ENCODE data around the gene DGLUCY.
"Not testable (repeated sequence)": the region's sequence is repeated elsewhere in the genome, so short reads cannot be mapped to it uniquely, and the experiment has no call there.

Gene DGLUCY

DNA sequence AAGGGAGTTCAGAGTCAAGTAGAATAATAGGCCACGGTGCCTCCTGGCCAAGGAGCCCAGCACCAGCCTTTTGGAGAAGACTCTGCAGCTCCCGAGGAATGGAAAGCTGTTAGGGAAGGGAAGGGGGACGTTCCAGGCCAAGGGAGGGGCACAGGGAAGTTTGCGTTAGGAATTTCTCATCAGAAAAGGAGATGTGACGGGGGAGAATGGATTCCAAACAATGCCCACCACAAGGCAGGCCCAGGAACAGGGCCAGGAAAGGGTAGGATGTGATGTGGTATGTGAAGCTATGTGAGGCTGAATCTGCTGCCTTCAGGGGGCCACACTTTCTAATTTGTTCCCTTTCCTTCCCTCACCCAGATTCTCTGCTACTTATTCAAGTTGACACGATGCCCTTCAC is 46.0 kb downstream of the DGLUCY start:
- no peak for DNase-seq (ENCODE audit: low read depth, low spot score)
- H3K27ac ChIP-seq: no peak overlapping the region

DNA sequence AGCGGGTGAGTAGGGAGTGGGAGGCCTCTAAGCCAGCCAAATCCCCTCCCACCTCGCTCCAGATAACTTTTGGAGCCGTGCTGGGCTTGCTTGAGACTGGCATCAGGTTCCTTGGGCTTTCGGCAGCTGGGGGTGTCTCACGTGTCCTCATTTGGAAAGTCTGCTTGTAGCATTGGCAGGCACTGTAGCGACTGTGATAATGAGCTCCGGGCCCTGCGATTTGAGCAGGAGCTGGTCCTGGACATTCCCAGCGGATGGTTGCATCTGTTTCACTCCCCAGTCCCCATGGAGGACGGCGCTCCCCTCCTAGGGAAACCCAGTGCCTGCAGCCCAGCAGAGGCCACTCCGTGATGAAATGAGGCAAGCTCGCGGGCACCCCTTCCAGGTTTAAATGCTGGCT is 49.4 kb downstream of the DGLUCY start:
- no peak overlapping the region for H3K27ac ChIP-seq
- no peak for DNase-seq (ENCODE audit: low read depth, low spot score)

DNA sequence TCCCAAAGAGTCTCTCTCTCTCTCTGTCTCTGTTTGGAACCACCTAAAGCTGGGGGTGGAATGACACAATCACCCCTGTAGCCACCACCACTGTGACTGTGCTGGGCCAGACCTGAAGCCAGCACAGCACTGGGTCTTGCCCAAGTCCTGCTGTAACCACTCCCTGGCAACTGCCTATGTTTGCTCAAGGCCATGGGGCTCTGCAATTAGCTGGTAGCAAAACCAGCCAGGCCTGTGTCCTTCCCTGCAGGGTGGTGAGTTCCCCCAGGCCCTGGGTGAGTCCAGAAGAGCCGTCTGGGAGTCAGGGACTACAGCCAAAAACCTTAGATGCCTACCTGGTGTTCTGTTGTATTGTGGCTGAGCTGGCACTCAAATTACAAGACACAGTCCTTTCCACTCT is 50.8 kb downstream of the DGLUCY start:
- H3K27ac ChIP-seq: peak overlapping the region; percentile 6
- peak; percentile 45 for DNase-seq (ENCODE audit: low read depth, low spot score)

- no peak overlapping the region for H3K27ac ChIP-seq
- DNase-seq (ENCODE audit: low read depth, low spot score): no peak
Observed at GRCh38 chr14:91167380-91167770, 53.5 kb downstream of the DGLUCY start.

DNA sequence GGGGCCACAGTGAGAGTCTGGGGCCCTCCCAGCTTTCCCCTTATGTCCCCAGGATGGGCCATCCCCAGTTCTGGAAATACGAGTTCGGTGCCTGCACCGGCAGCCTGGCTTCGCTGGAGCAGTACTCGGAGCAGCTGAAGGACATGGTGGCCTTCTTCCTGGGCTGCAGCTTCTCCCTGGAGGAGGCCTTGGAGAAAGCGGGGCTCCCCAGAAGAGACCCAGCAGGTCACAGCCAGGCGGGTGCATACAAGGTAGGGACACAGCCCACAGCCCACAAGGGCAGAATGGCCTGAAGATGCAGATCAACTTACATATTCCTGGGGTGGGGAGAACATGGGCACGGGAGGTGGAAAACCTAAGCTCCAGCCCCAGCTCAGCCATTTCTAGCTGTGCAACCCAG is 56.1 kb downstream of the DGLUCY start:
- no peak overlapping the region for H3K27ac ChIP-seq
- DNase-seq (ENCODE audit: low read depth, low spot score): no peak

- no peak for DNase-seq (ENCODE audit: low read depth, low spot score)
Observed at GRCh38 chr14:91170504-91171121, 56.7 kb downstream of the DGLUCY start.

DNA sequence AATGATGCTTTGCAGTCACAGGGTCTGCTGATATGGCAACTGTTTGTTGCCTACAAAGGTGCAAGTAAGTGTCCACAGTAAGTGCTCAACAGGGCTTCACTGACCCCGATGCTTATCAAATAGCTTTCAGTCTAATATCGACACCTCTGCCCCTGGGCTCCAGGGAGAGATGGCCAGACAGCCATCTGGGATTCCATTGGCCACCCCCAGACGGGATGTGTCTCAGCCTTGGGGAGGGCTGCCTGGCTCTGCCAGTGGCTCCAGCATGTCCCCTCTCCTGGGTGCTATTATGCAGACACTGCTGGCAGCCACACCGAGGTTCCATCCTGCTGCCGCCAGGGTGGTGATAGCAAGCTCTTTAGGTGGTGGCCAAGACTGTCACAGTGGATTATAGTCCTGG is 57.4 kb downstream of the DGLUCY start:
- no peak for DNase-seq (ENCODE audit: low read depth, low spot score)
- H3K27ac ChIP-seq: no peak overlapping the region

More at GRCh38 chr14:91170504-91171121, 56.7 kb downstream of the DGLUCY start:
- H3K27ac ChIP-seq: no peak overlapping the region

DNA sequence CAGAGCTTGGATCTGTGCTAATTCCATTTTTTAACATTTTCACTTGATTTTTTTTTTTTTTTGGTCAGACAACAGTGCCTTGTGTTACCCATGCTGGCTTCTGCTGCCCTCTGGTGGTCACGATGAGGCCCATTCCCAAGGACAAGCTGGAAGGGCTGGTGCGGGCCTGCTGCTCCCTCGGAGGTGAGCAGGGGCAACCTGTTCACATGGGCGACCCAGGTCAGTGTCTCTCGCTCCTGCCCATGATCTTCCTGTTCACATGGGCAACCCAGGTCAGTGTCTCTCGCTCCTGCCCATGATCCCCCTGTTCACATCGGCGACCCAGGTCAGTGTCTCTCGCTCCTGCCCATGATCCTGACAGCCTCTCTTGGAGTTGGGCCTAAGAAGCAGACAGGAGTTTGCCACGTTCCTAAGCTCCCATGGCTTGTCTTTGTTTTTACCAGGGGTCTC is 59.4 kb downstream of the DGLUCY start:
- DNase-seq (ENCODE audit: low read depth, low spot score): peak; percentile 24
- no peak overlapping the region for H3K27ac ChIP-seq

DNA sequence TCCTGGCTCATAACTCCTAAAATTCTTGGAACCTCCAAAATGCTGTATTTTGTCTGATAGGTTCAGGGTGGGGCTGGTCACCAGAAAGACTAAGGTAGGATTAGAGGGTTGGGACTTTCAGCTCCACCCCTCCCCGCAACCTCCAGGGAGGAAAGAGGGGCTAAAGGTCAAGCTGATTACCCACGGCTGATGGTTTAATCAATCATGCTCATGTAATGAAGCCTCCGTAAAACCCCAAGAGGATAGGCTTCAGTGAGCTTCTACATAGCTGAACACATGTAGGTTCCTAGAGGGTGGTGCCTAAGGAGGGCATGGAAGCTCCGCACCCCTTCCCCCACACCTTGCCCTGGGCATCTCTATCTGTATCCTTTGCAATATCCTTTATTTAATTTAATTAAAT is 60.0 kb downstream of the DGLUCY start:
- no peak for DNase-seq (ENCODE audit: low read depth, low spot score)
- H3K27ac ChIP-seq: no peak overlapping the region

- no peak overlapping the region for H3K27ac ChIP-seq
- DNase-seq (ENCODE audit: low read depth, low spot score): no peak
Observed at GRCh38 chr14:91175291-91176201, 61.7 kb downstream of the DGLUCY start.

GRCh38 chr14:91177073-91178034 is 63.5 kb downstream of the DGLUCY start:
- no peak overlapping the region for H3K27ac ChIP-seq
- DNase-seq (ENCODE audit: low read depth, low spot score): no peak

DNA sequence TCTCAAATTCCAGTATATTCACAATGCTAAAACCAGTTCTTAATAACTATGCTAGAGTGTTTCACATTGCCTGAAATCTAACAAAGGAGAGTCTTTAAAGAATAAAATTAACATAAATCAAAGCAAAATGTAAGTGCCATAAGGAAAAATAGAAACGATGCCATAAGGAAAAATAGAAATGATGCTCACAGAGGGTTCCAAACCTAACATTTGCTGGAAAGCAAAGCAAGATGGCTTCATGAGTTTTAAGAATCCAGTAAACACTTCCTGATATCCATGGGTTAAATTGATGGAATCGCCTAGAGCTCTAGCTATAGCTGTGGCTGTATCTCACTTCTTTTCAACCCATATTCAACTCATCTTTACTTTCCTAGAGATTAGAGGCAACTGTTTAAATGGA is 66.7 kb downstream of the DGLUCY start:
- no peak overlapping the region for H3K27ac ChIP-seq

GRCh38 chr14:91182753-91183152 is 68.9 kb downstream of the DGLUCY start:
- H3K27ac ChIP-seq; DNase-seq (ENCODE audit: low read depth, low spot score): not testable (repeated sequence)

More for the DNA sequence above, 66.7 kb downstream of the DGLUCY start:
- no peak for DNase-seq (ENCODE audit: low read depth, low spot score)

GRCh38 chr14:91184559-91184958 is 70.7 kb downstream of the DGLUCY start:
- no peak overlapping the region for H3K27ac ChIP-seq
- no peak for DNase-seq (ENCODE audit: low read depth, low spot score)

DNA sequence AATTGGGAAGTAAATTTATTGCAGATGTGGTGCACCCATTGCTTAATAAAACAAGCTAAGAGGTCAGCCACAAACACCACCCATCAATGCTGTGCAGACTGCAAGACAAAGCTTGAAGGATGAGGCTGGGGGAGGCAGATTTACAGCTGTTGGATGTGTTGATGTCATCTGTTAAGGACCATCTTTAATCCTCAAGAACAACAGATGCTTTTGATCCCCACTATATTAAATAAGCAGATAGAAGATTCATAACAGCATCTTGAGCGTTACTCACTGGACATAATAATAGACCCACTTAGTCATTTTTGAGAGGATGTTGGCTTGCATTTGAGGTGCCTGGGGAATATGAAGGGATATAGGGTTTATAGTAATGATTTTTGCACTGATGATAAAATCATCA is 71.8 kb downstream of the DGLUCY start:
- H3K27ac ChIP-seq: no peak overlapping the region
- DNase-seq (ENCODE audit: low read depth, low spot score): no peak

DNA sequence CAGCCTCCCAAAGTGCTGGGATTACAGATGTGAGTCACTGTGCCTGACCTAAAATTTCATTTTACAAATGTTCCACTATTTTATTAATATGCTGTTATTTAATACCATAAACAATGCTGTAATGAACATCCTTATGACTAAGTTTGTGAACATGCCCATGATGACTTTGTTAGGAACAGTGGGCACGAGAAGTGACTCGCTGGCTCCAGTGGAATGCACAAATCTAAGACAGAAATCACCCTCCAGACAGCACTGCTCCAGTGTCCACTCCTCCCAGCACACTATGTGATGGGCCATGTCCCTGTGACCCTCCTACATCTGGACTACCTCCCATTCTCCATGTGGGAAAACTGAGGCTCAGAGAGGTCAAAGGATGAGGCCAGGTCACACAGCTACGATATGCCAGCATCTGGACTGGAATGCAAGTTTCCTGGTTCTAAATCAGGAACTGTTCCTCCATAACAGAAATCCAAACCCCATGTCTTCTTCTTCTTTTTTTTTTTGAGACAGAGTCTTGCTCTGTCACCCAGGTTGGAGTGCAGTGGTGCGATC is 72.7 kb downstream of the DGLUCY start:
- DNase-seq (ENCODE audit: low read depth, low spot score): no peak
- no peak overlapping the region for H3K27ac ChIP-seq

- no peak for DNase-seq (ENCODE audit: low read depth, low spot score)
- H3K27ac ChIP-seq: no peak overlapping the region
Observed at GRCh38 chr14:91187271-91187670, 73.4 kb downstream of the DGLUCY start.

DNA sequence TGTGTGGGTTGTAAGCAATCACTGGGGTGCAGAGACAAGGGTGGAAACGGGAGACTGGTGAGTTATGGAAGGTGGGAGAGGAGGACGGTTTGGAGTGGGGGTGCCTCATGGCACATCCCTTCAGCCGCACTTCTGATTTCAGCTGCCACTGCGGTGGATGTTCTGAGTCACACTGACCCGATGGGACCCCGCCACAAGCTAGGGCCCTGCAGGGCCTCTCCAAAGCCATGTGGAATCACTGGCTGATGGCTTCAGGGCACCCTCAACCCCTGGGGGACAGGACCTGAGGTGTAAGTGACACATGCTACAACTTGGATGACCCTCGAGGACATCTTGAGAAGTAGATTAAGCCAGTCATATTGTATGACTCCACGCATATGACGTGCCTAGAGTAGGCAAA is 77.0 kb downstream of the DGLUCY start:
- DNase-seq (ENCODE audit: low read depth, low spot score): no peak
- no peak overlapping the region for H3K27ac ChIP-seq

DNA sequence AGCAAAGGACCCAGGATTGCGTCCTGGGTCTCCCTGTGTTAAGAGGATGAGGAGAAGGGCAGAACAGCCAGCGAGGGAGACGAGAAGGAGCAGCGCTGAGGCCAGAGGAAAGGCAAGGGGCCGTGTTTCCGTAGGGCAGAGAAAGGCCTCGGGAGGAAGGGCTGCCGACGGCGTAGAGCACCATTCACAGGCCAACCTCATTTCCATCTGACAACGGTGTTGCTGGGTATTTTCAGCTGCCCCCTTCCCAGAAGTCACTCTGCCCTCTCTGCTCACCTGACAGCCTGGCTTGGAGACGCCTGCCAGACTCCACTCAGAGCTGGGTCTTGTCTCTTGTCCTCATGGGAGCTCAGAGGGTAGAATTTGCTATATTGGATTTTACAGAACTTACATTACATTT is 79.2 kb downstream of the DGLUCY start:
- no peak overlapping the region for H3K27ac ChIP-seq
- no peak for DNase-seq (ENCODE audit: low read depth, low spot score)

- no peak for DNase-seq (ENCODE audit: low read depth, low spot score)
- H3K27ac ChIP-seq: no peak overlapping the region
Observed at GRCh38 chr14:91195881-91196280, 82.0 kb downstream of the DGLUCY start.
